K562 (cell line): Measurements from ENCODE around the gene NTPCR. TPM values are rescaled to one million over a fixed set of nuclear protein-coding genes. Genes with fewer than 3 reads are reported as not detected.
A peak's percentile ranks its signal among the peaks of the same experiment; 100 is the strongest.

Source experiments
- CREB5 ChIP-seq: fragments of 250-450 bp; sonication (Bioruptor Pico); IDR thresholded peaks from 2 replicates; pipeline ENCODE4 v1.5.0; 2020; ENCODE audit warnings: mild to moderate bottlenecking
- JUN ChIP-seq, 2 experiments: sonication (generic) in 1 of 2; formaldehyde crosslinking in 1 of 2; IDR thresholded peaks; 2 replicates each; pipeline versions ENCODE4 v1.6.1 to v1.8.0; 2012 to 2022; ENCODE audit warnings: borderline replicate concordance in 2 of 2, mild to moderate bottlenecking in 2 of 2, improper control_type of control experiment in 1 of 2, low read depth in 1 of 2, low read length in 1 of 2, missing genetic modification reagents in 1 of 2
- KAT2B ChIP-seq: IDR thresholded peaks from one replicate; pipeline ENCODE4 v1.6.1; 2012; ENCODE audit warnings: low read depth, mild to moderate bottlenecking, control low read depth, inconsistent platforms, low read length, moderate library complexity
- MCM5 ChIP-seq: fragments of 450-650 bp; IDR thresholded peaks from 2 replicates; pipeline ENCODE4 v1.6.1; 2016; ENCODE audit warnings: low read depth
- NR2F6 ChIP-seq: fragments of 450-650 bp; formaldehyde crosslinking; IDR thresholded peaks from 2 replicates; pipeline ENCODE4 v1.4.0; 2020; ENCODE audit warnings: mild to moderate bottlenecking
- RHOXF2B ChIP-seq: fragments of 250-450 bp; sonication (Bioruptor Pico); conservative IDR thresholded peaks from 2 replicates; pipeline ENCODE4 v1.5.1; 2021
- SRF ChIP-seq, 2 experiments: fragments of 250-450, 450-650 bp in 1 of 2; sonication (Bioruptor Pico) in 1 of 2; sonication (generic) in 1 of 2; formaldehyde crosslinking; IDR thresholded peaks; 2 replicates each; pipeline versions ENCODE4 v1.5.0 to v1.5.1; 2020 to 2022; ENCODE audit warnings: mild to moderate bottlenecking in 1 of 2, missing genetic modification reagents in 1 of 2
- STAT5B ChIP-seq: fragments of 250-450 bp; sonication (Bioruptor Pico); IDR thresholded peaks from 2 replicates; pipeline ENCODE4 v1.8.0; 2021; ENCODE audit warnings: mild to moderate bottlenecking, inconsistent platforms
- TCF7L2 ChIP-seq: fragments of 150-350 bp; IDR thresholded peaks from 2 replicates; pipeline ENCODE4 v1.6.1; 2016; ENCODE audit warnings: low read depth, mild to moderate bottlenecking, low read length, moderate library complexity
- ZNF232 ChIP-seq: sonication (generic); formaldehyde crosslinking; IDR thresholded peaks from 2 replicates; pipeline ENCODE4 v1.8.0; 2022; ENCODE audit warnings: mild to moderate bottlenecking, missing genetic modification reagents
- polyA plus RNA-seq, 8 experiments: library from polyadenylated mRNA; depleted of rRNA in 4 of 8; stranded (reverse) in 5 of 8; unstranded in 3 of 8; fragments of >200 nt; fragmentation: Nextera tagmentation in 2 of 8; fragmentation: Illumina TruSeq in 1 of 8; extraction: Ambion mirVana in 2 of 8; extraction: Trizol in 1 of 8; gene quantifications; 2 replicates each; pipeline versions ENCODE4 v1.2.1 to v1.2.3, GENCODE V29; 2011 to 2014; ENCODE audit warnings: inconsistent platforms in 1 of 8, missing spikeins in 1 of 8
- total RNA-seq, 7 experiments: library from RNA; depleted of rRNA in 6 of 7; stranded (reverse); fragments of >200 nt in 6 of 7; fragmentation: Illumina TruSeq in 2 of 7; extraction: Trizol in 2 of 7; gene quantifications; 2 replicates each; pipeline versions ENCODE4 v1.2.1 to v1.2.3, GENCODE V29; 2011 to 2021; ENCODE audit warnings: low replicate concordance in 1 of 7
- TF ChIP-seq, protein P1 (sequence below): fragments of 250-450 bp; sonication (Bioruptor Pico); IDR thresholded peaks from 2 replicates; pipeline ENCODE4 v1.4.0; 2020; ENCODE audit warnings: mild to moderate bottlenecking, moderate library complexity
- TF ChIP-seq, protein P2 (sequence below): fragments of 250-450 bp; sonication (Bioruptor Pico); IDR thresholded peaks from 2 replicates; pipeline ENCODE4 v1.8.0; 2022; ENCODE audit warnings: inconsistent platforms
- TF ChIP-seq, protein P3 (sequence below): sonication (generic); formaldehyde crosslinking; IDR thresholded peaks from 2 replicates; pipeline ENCODE4 v1.8.1; 2023; ENCODE audit warnings: mild to moderate bottlenecking, missing genetic modification reagents
- TF ChIP-seq, protein P4 (sequence below), 2 experiments: fragments of 200-800 bp in 1 of 2; sonication (Bioruptor generic) in 1 of 2; sonication (generic) in 1 of 2; formaldehyde crosslinking in 1 of 2; IDR thresholded peaks in 1 of 2; conservative IDR thresholded peaks in 1 of 2; 2 replicates each; pipeline versions ENCODE4 v1.5.0 to v1.6.1; 2016 to 2020; ENCODE audit warnings: missing compliant biosample characterization in 1 of 2, missing genetic modification characterization in 1 of 2, missing genetic modification reagents in 1 of 2

NTPCR gene
- total and polyA plus RNA-seq, 9 of the 15 experiments (the other 6 are each of a cell fraction or from before 2014, with no cell fraction given): 19.3 to 105 (median 48.8) TPM

GRCh38 chr1:232938926-232939325, 11.5 kb upstream of the NTPCR start (continued):
- TF ChIP-seq, protein P1, sequence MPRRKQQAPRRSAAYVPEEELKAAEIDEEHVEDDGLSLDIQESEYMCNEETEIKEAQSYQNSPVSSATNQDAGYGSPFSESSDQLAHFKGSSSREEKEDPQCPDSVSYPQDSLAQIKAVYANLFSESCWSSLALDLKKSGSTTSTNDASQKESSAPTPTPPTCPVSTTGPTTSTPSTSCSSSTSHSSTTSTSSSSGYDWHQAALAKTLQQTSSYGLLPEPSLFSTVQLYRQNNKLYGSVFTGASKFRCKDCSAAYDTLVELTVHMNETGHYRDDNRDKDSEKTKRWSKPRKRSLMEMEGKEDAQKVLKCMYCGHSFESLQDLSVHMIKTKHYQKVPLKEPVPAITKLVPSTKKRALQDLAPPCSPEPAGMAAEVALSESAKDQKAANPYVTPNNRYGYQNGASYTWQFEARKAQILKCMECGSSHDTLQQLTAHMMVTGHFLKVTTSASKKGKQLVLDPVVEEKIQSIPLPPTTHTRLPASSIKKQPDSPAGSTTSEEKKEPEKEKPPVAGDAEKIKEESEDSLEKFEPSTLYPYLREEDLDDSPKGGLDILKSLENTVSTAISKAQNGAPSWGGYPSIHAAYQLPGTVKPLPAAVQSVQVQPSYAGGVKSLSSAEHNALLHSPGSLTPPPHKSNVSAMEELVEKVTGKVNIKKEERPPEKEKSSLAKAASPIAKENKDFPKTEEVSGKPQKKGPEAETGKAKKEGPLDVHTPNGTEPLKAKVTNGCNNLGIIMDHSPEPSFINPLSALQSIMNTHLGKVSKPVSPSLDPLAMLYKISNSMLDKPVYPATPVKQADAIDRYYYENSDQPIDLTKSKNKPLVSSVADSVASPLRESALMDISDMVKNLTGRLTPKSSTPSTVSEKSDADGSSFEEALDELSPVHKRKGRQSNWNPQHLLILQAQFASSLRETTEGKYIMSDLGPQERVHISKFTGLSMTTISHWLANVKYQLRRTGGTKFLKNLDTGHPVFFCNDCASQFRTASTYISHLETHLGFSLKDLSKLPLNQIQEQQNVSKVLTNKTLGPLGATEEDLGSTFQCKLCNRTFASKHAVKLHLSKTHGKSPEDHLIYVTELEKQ (CRISPR knock-in tag): 0 out of 2 replicates have a peak, but pooled peaks have one; percentile 54
- TF ChIP-seq RHOXF2B (CRISPR knock-in tag): no peak
- TF ChIP-seq CREB5 (CRISPR knock-in tag): no peak
- peak; percentile 59; the same call in 1 of the 2 replicates for TF ChIP-seq NR2F6 (CRISPR knock-in tag)
- no peak for TF ChIP-seq STAT5B (CRISPR knock-in tag)
- no peak for TF ChIP-seq SRF (CRISPR knock-in tag; IDR thresholded peaks at IDR 0.05)
- TF ChIP-seq TCF7L2: no peak
- no peak for TF ChIP-seq MCM5
- no peak for TF ChIP-seq KAT2B
- TF ChIP-seq, protein P2, sequence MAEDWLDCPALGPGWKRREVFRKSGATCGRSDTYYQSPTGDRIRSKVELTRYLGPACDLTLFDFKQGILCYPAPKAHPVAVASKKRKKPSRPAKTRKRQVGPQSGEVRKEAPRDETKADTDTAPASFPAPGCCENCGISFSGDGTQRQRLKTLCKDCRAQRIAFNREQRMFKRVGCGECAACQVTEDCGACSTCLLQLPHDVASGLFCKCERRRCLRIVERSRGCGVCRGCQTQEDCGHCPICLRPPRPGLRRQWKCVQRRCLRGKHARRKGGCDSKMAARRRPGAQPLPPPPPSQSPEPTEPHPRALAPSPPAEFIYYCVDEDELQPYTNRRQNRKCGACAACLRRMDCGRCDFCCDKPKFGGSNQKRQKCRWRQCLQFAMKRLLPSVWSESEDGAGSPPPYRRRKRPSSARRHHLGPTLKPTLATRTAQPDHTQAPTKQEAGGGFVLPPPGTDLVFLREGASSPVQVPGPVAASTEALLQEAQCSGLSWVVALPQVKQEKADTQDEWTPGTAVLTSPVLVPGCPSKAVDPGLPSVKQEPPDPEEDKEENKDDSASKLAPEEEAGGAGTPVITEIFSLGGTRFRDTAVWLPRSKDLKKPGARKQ (CRISPR knock-in tag): no peak
- no peak for TF ChIP-seq ZNF232 (CRISPR knock-in tag)
- TF ChIP-seq, protein P3, sequence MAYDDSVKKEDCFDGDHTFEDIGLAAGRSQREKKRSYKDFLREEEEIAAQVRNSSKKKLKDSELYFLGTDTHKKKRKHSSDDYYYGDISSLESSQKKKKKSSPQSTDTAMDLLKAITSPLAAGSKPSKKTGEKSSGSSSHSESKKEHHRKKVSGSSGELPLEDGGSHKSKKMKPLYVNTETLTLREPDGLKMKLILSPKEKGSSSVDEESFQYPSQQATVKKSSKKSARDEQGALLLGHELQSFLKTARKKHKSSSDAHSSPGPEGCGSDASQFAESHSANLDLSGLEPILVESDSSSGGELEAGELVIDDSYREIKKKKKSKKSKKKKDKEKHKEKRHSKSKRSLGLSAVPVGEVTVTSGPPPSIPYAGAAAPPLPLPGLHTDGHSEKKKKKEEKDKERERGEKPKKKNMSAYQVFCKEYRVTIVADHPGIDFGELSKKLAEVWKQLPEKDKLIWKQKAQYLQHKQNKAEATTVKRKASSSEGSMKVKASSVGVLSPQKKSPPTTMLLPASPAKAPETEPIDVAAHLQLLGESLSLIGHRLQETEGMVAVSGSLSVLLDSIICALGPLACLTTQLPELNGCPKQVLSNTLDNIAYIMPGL (CRISPR knock-in tag): no peak
- TF ChIP-seq JUN (IDR thresholded peaks at IDR 0.05; ENCODE audit: borderline replicate concordance, low read depth, low read length): no peak
- no peak for TF ChIP-seq JUN (CRISPR knock-in tag; IDR thresholded peaks at IDR 0.05; ENCODE audit: borderline replicate concordance)
- TF ChIP-seq, protein P4, sequence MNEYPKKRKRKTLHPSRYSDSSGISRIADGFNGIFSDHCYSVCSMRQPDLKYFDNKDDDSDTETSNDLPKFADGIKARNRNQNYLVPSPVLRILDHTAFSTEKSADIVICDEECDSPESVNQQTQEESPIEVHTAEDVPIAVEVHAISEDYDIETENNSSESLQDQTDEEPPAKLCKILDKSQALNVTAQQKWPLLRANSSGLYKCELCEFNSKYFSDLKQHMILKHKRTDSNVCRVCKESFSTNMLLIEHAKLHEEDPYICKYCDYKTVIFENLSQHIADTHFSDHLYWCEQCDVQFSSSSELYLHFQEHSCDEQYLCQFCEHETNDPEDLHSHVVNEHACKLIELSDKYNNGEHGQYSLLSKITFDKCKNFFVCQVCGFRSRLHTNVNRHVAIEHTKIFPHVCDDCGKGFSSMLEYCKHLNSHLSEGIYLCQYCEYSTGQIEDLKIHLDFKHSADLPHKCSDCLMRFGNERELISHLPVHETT (CRISPR knock-in tag; conservative IDR thresholded peaks at IDR 0.05 in 1 of 2, IDR thresholded peaks at IDR 0.05 in 1 of 2): no peak
